Calu3 (cell line): ENCODE measurements around the gene RXRA. TPM values are rescaled to one million over a fixed set of nuclear protein-coding genes. Genes with fewer than 3 reads are reported as not detected.

ENCODE experiments used
- BruUV-seq: library from RNA; stranded (reverse); fragments of 400-500 nt; replicated peaks from 2 replicates; lab custom pipeline; 2021; lab: Mats Ljungman, UMichigan
- CTCF ChIA-PET: fragments of 300-600 bp; sonication (Branson Sonifier 250); formaldehyde crosslinking; loops from one replicate; lab custom pipeline; 2022; ENCODE audit warnings: antibody characterized with exemption; lab: Charles Lee
- DNase-seq: peaks from one replicate; pipeline ENCODE4 v3.0.0; 2022
- H3K27ac Mint-ChIP-seq: one replicate; pipeline ENCODE4 v1.8.0; 2022; ENCODE audit warnings: mixed read lengths; ENCODE audit not compliant: unreplicated experiment
- H3K27me3 Mint-ChIP-seq: one replicate; pipeline ENCODE4 v1.8.0; 2022; ENCODE audit warnings: mixed read lengths; ENCODE audit not compliant: unreplicated experiment
- H3K36me3 Mint-ChIP-seq: one replicate; pipeline ENCODE4 v1.8.0; 2022; ENCODE audit warnings: mild to moderate bottlenecking, moderate library complexity, mixed read lengths; ENCODE audit not compliant: insufficient read depth, unreplicated experiment
- H3K4me1 Mint-ChIP-seq: one replicate; pipeline ENCODE4 v1.8.0; 2022; ENCODE audit warnings: mild to moderate bottlenecking, low read depth, mixed read lengths; ENCODE audit not compliant: unreplicated experiment
- H3K4me3 Mint-ChIP-seq: one replicate; pipeline ENCODE4 v1.8.0; 2022; ENCODE audit warnings: mild to moderate bottlenecking, low read depth, moderate library complexity, mixed read lengths; ENCODE audit not compliant: unreplicated experiment
- H3K9me3 Mint-ChIP-seq: one replicate; pipeline ENCODE4 v1.8.0; 2022; ENCODE audit warnings: low read depth, mixed read lengths; ENCODE audit not compliant: unreplicated experiment
- CTCF ChIP-seq: fragments of 200-600 bp; IDR thresholded peaks from one replicate; pipeline ENCODE4 v1.8.0; 2022; ENCODE audit warnings: antibody characterized with exemption; ENCODE audit not compliant: unreplicated experiment
- intact Hi-C: fragments of 100-400 bp; cut with micrococcal nuclease; formaldehyde crosslinking; loops from one replicate; pipeline ENCODE4 v1.10.0; 2022; ENCODE audit not compliant: unreplicated experiment
- total RNA-seq: library from RNA; stranded (reverse); gene quantifications from 2 replicates; pipeline ENCODE4 v1.2.3, GENCODE V29; 2022

The RXRA gene
- total RNA-seq, 1 experiment from 2014 or later = 15.0 TPM

- H3K36me3 Mint-ChIP-seq = no peaks in the 10 kb centered on the region
- H3K27me3 Mint-ChIP-seq = no peaks in the 10 kb centered on the region
- no peak overlapping the region for H3K27ac Mint-ChIP-seq
- no TSS peak for BruUV-seq
- no peaks in the 10 kb centered on the region for H3K4me1 Mint-ChIP-seq
- intact Hi-C loops = no loop called here
- DNase-seq = no peak
- no peak overlapping the region for H3K4me3 Mint-ChIP-seq
- no peaks in the 10 kb centered on the region for H3K9me3 Mint-ChIP-seq
- TF ChIP-seq CTCF = no peak
- CTCF ChIA-PET = no interaction called here
Measured at GRCh38 chr9:134361843-134362414, 35.7 kb downstream of the RXRA start.

- no TSS peak for BruUV-seq
- CTCF ChIA-PET = no interaction called here
Measured at GRCh38 chr9:134363450-134363849, 37.2 kb downstream of the RXRA start.

GRCh38 chr9:134364391-134365114, 38.3 kb downstream of the RXRA start:
- CTCF ChIA-PET = no interaction called here
- intact Hi-C loops = no loop called here

More at GRCh38 chr9:134363450-134363849, 37.2 kb downstream of the RXRA start:
- Mint-ChIP-seq H3K4me3 (no peak overlapping the region), H3K27ac (no peak overlapping the region), H3K36me3 (no peaks in the 10 kb centered on the region), H3K4me1 (peaks cover 3% of the 10 kb centered on the region), H3K9me3 (no peaks in the 10 kb centered on the region), H3K27me3 (no peaks in the 10 kb centered on the region)
- intact Hi-C loops = no loop called here
- DNase-seq = no peak
- TF ChIP-seq CTCF = no peak

GRCh38 chr9:134365115-134365596, 38.9 kb downstream of the RXRA start:
- TF ChIP-seq CTCF = no peak
- Mint-ChIP-seq H3K27ac (no peak overlapping the region), H3K4me1 (peaks cover 8% of the 10 kb centered on the region), H3K36me3 (no peaks in the 10 kb centered on the region), H3K4me3 (no peak overlapping the region), H3K27me3 (no peaks in the 10 kb centered on the region), H3K9me3 (no peaks in the 10 kb centered on the region)
- CTCF ChIA-PET = no interaction called here
- intact Hi-C loops = no loop called here
- BruUV-seq = no TSS peak
- DNase-seq = no peak

More at GRCh38 chr9:134364391-134365114, 38.3 kb downstream of the RXRA start:
- Mint-ChIP-seq H3K4me1 (peaks cover 8% of the 10 kb centered on the region), H3K27me3 (no peaks in the 10 kb centered on the region), H3K27ac (no peak overlapping the region), H3K36me3 (no peaks in the 10 kb centered on the region), H3K4me3 (no peak overlapping the region), H3K9me3 (no peaks in the 10 kb centered on the region)
- no peak for TF ChIP-seq CTCF
- no TSS peak for BruUV-seq
- DNase-seq = no peak
